Naive thymus-derived CD4-positive, alpha-beta T cell (primary cell): ENCODE measurements around the gene SLC22A17. TPM values are rescaled to one million over a fixed set of nuclear protein-coding genes. Genes with fewer than 3 reads are reported as not detected.

Source experiments
- ATAC-seq: fragments of 150-1000 bp; cut with Tn5 transposase; 2 replicates; pipeline ENCODE4 v1.10.0; 2021; ENCODE audit warnings: mild to moderate bottlenecking, moderate library complexity
- CTCF ChIA-PET: fragments of 350-600 bp; sonication (Branson Sonifier 250); formaldehyde crosslinking; loops from one replicate; lab custom pipeline; 2021; ENCODE audit warnings: antibody characterized with exemption; lab: Charles Lee
- POLR2A ChIA-PET: fragments of 350-600 bp; sonication (Branson Sonifier 250); formaldehyde crosslinking; loops from one replicate; lab custom pipeline; 2021; ENCODE audit warnings: antibody characterized with exemption, inconsistent platforms; lab: Charles Lee
- DNase-seq, 9 donors: peaks; one replicate each; pipeline versions ENCODE4 v3.0.0 to v3.0.0-alpha.2; 2020 to 2022; ENCODE audit warnings: mixed read lengths in 1 of 9
- H3K27ac ChIP-seq: one replicate; pipeline ENCODE4 v1.7.0; 2013; ENCODE audit warnings: mild to moderate bottlenecking, low read depth, low read length, moderate library complexity
- H3K27me3 ChIP-seq, 2 donors: one replicate each; pipeline ENCODE4 v1.7.0; 2013; ENCODE audit warnings: low read length in 2 of 2, mild to moderate bottlenecking in 2 of 2, moderate library complexity in 2 of 2; ENCODE audit not compliant: control insufficient read depth in 2 of 2, insufficient read depth in 2 of 2
- H3K36me3 ChIP-seq, 3 experiments: 1 replicate in 2 of 3; 2 replicates in 1 of 3; pipeline ENCODE4 v1.7.0; 2013; ENCODE audit warnings: low read length in 3 of 3, mild to moderate bottlenecking in 3 of 3, moderate library complexity in 1 of 3; ENCODE audit not compliant: insufficient read depth in 3 of 3, control insufficient read depth in 2 of 3
- H3K4me1 ChIP-seq, 2 donors: one replicate each; pipeline ENCODE4 v1.7.0; 2013; ENCODE audit warnings: low read length in 2 of 2, mild to moderate bottlenecking in 2 of 2, moderate library complexity in 1 of 2; ENCODE audit not compliant: control insufficient read depth in 2 of 2, insufficient read depth in 2 of 2
- H3K4me3 ChIP-seq: 2 replicates; pipeline ENCODE4 v1.7.0; 2013; ENCODE audit warnings: mild to moderate bottlenecking, low read length
- H3K9me3 ChIP-seq, 3 experiments: 1 replicate in 2 of 3; 2 replicates in 1 of 3; pipeline ENCODE4 v1.7.0; 2013; ENCODE audit warnings: low read length in 3 of 3; ENCODE audit not compliant: control insufficient read depth in 2 of 3
- H3K27ac Mint-ChIP-seq, 9 donors: one replicate each; pipeline ENCODE4 v1.8.0; 2020 to 2022; ENCODE audit warnings: mixed read lengths in 9 of 9, mild to moderate bottlenecking in 8 of 9, moderate library complexity in 5 of 9, inconsistent platforms in 2 of 9
- H3K27me3 Mint-ChIP-seq, 5 donors: one replicate each; pipeline ENCODE4 v1.8.0; 2021 to 2022; ENCODE audit warnings: mixed read lengths in 5 of 5, mild to moderate bottlenecking in 1 of 5
- H3K36me3 Mint-ChIP-seq, 5 donors: one replicate each; pipeline ENCODE4 v1.8.0; 2020 to 2022; ENCODE audit warnings: mixed read lengths in 5 of 5, mild to moderate bottlenecking in 3 of 5, inconsistent platforms in 1 of 5
- H3K4me1 Mint-ChIP-seq, 7 donors: one replicate each; pipeline ENCODE4 v1.8.0; 2020 to 2022; ENCODE audit warnings: mixed read lengths in 7 of 7, mild to moderate bottlenecking in 3 of 7, inconsistent platforms in 1 of 7
- H3K4me3 Mint-ChIP-seq, 10 donors: one replicate each; pipeline ENCODE4 v1.8.0; 2020 to 2022; ENCODE audit warnings: mild to moderate bottlenecking in 10 of 10, mixed read lengths in 10 of 10, moderate library complexity in 6 of 10, inconsistent platforms in 2 of 10
- H3K9me3 Mint-ChIP-seq, 11 donors: one replicate each; pipeline ENCODE4 v1.8.0; 2020 to 2022; ENCODE audit warnings: mixed read lengths in 11 of 11, mild to moderate bottlenecking in 4 of 11, inconsistent platforms in 1 of 11, moderate library complexity in 1 of 11
- intact Hi-C, 2 donors: fragments of 100-400 bp; cut with micrococcal nuclease; formaldehyde crosslinking; loops; one replicate each; pipeline ENCODE4 v1.15.1; 2023
- microRNA-seq: library from miRNA; unstranded; fragments of <30 nt; microRNA quantifications from one replicate; pipeline ENCODE4 v1.2.0, GENCODE V29; 2022; ENCODE audit warnings: borderline microRNAs expressed
- polyA plus RNA-seq, 2 donors: library from polyadenylated mRNA; unstranded; fragments of 300-500 nt; fragmentation: Illumina TruSeq; gene quantifications; one replicate each; pipeline ENCODE4 v1.2.3, GENCODE V29; 2021
- total RNA-seq, 6 experiments: library from RNA in 5 of 6; stranded (reverse) in 5 of 6; gene quantifications; 1 replicate in 5 of 6; 2 replicates in 1 of 6; pipeline ENCODE4 v1.2.3 and lab custom pipeline; 2021 to 2026

The SLC22A17 gene
- total and polyA plus RNA-seq, 7 experiments from 2014 or later: 1.9 to 30.0 (median 10.8) TPM

DNA sequence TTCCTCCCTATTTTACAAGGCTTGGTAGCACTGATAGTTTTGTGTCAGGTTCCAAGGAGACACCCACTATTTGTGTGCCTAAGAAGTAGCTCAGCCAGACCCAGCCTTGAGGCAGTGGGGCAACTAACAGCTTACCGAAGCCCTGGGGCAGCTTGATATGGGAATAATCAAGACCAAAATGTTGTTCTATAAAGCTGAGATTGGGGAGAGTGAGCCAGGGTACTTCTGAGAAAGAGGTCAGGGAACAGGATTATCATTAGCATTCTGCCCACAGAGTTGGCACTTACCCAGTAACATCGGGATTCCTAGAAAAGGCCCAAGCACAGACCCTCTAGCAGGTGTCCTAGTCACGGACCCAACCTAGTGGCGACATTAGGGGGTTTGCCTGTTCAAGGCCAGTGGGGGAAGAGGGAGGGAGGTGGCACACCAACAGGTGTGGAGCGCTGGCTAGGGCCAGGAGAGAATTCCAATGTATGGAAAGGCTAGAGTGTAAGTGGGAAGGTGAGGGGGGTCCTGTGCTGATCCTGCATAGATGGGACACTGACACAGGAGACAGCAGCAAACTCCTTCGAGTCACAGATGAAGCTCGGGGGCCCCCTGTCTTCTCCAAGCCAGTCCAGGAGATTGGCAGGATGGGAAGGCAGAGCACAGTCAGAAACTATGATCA, 54.9 kb downstream of the SLC22A17 start:
- H3K4me3 ChIP-seq: no peak overlapping the region
- no peaks in the 10 kb centered on the region for H3K9me3 ChIP-seq
- CTCF ChIA-PET: interaction anchor here (0.5 to 2.0 kb wide), 6 partner anchors 8 to 467 kb away, joined by 3 to 7 read pairs (median 4); partner anchors contain the start of gene HOMEZ
- no peaks in the 10 kb centered on the region for H3K27me3 ChIP-seq
- H3K4me1 ChIP-seq: peaks cover 0 to 20% of the 10 kb centered on the region in 2 donors
- Mint-ChIP-seq H3K27me3 (peaks cover 0 to 3% (median 0%) of the 10 kb centered on the region in 5 donors), H3K9me3 (peaks cover 0 to 6% (median 0%) of the 10 kb centered on the region in 11 donors), H3K27ac (peak overlapping the region in 4 of 9 donors; percentile 17 to 76 (median 55)), H3K4me3 (no peak overlapping the region), H3K4me1 (peaks cover 17 to 42% (median 36%) of the 10 kb centered on the region in 7 donors), H3K36me3 (peaks cover 0 to 13% (median 0%) of the 10 kb centered on the region in 5 donors)
- DNase-seq: no peak
- no peak overlapping the region for H3K27ac ChIP-seq
- H3K36me3 ChIP-seq: peaks cover 0 to 17% (median 0%) of the 10 kb centered on the region in 3 experiments
- intact Hi-C loops: no loop called here
- POLR2A ChIA-PET: interaction anchor here (0.6 to 7.2 kb wide), 5 partner anchors 8 to 236 kb away, joined by 3 to 135 read pairs (median 4); partner anchors contain the start of genes HOMEZ and PABPN1
- no peak for ATAC-seq

GRCh38 chr14:23297096-23297495, 55.6 kb downstream of the SLC22A17 start:
- no peaks in the 10 kb centered on the region for H3K27me3 Mint-ChIP-seq
- ChIA-PET CTCF (interaction anchor here (0.8 to 3.4 kb wide), 6 partner anchors 8 to 25 kb away, joined by 4 to 13 read pairs (median 6); partner anchors contain the start of gene HOMEZ), POLR2A (interaction anchor here (0.5 to 3.3 kb wide), 5 partner anchors 8 to 30 kb away, joined by 3 to 18 read pairs (median 5); partner anchors contain the start of genes HOMEZ and PABPN1)
- Histone ChIP-seq H3K27ac (no peak overlapping the region), H3K36me3 (peaks cover 0 to 17% (median 0%) of the 10 kb centered on the region in 3 experiments), H3K4me1 (peaks cover 0 to 20% of the 10 kb centered on the region in 2 donors), H3K4me3 (no peak overlapping the region), H3K27me3 (no peaks in the 10 kb centered on the region), H3K9me3 (no peaks in the 10 kb centered on the region)
- peaks cover 0 to 5% (median 0%) of the 10 kb centered on the region in 11 donors for H3K9me3 Mint-ChIP-seq
- intact Hi-C loops: no loop called here
- peak overlapping the region in 1 of 10 donors; percentile 51 for H3K4me3 Mint-ChIP-seq
- peak overlapping the region in 3 of 9 donors; percentile 60 to 76 (median 71) for H3K27ac Mint-ChIP-seq
- H3K36me3 Mint-ChIP-seq: peaks cover 0 to 11% (median 0%) of the 10 kb centered on the region in 5 donors
- ATAC-seq: no peak
- no peak for DNase-seq
- H3K4me1 Mint-ChIP-seq: peaks cover 17 to 42% (median 34%) of the 10 kb centered on the region in 7 donors

Small RNA genes lying within 50 kb of the gene (microRNA-seq; reads per million reads assigned to microRNA genes)
- gene MIR208A: not detected

Other genes starting within 250 kb of the SLC22A17 start
- gene CIROP, start 247.9 kb downstream of the SLC22A17 start, total RNA-seq: not detected
- gene CIROP, start 247.9 kb downstream of the SLC22A17 start, polyA plus RNA-seq: not detected
- 1 to 10 TPM in 3 of 5 experiments, under 1 TPM in 2; 0.19 to 1.7 (median 1.2) TPM for gene CEBPE, start 233.6 kb downstream of the SLC22A17 start, total RNA-seq
- gene CEBPE, start 233.6 kb downstream of the SLC22A17 start, polyA plus RNA-seq: under 1 TPM; 0.60 to 0.65 TPM
- gene SLC7A8, start 169.2 kb downstream of the SLC22A17 start, total RNA-seq: 1 to 10 TPM in 4 of 5 experiments, under 1 TPM in 1; 0.36 to 7.7 (median 2.5) TPM
- gene SLC7A8, start 169.2 kb downstream of the SLC22A17 start, polyA plus RNA-seq: 1 to 10 TPM; 1.2 to 4.0 TPM
- not detected for gene RNF212B, start 115.0 kb downstream of the SLC22A17 start, total RNA-seq
- not detected for gene RNF212B, start 115.0 kb downstream of the SLC22A17 start, polyA plus RNA-seq
- 10 to 100 TPM in 3 of 5 experiments, 1 to 10 TPM in 2; 5.2 to 20.4 (median 15.5) TPM for gene HOMEZ, start 66.8 kb downstream of the SLC22A17 start, total RNA-seq
- 1 to 10 TPM; 6.9 to 8.6 TPM for gene HOMEZ, start 66.8 kb downstream of the SLC22A17 start, polyA plus RNA-seq
- 100 to 1,000 TPM in 2 of 5 experiments, 10 to 100 TPM in 3; 35.7 to 138 (median 67.0) TPM for gene PPP1R3E, start 50.0 kb downstream of the SLC22A17 start, total RNA-seq
- 1 to 10 TPM; 1.6 to 2.9 TPM for gene PPP1R3E, start 50.0 kb downstream of the SLC22A17 start, polyA plus RNA-seq
- 1 to 10 TPM; 2.8 to 8.0 (median 5.6) TPM for gene BCL2L2, start 46.1 kb downstream of the SLC22A17 start, total RNA-seq
- gene BCL2L2, start 46.1 kb downstream of the SLC22A17 start, polyA plus RNA-seq: not detected
- gene PABPN1, start 31.4 kb downstream of the SLC22A17 start, total RNA-seq: 100 to 1,000 TPM; 176 to 213 (median 196) TPM
- 10 to 100 TPM; 57.5 to 94.5 TPM for gene PABPN1, start 31.4 kb downstream of the SLC22A17 start, polyA plus RNA-seq
- not detected for gene EFS, start 12.3 kb upstream of the SLC22A17 start, total RNA-seq
- gene EFS, start 12.3 kb upstream of the SLC22A17 start, polyA plus RNA-seq: not detected
- not detected for gene IL25, start 19.9 kb upstream of the SLC22A17 start, total RNA-seq
- gene IL25, start 19.9 kb upstream of the SLC22A17 start, polyA plus RNA-seq: not detected
- gene CMTM5, start 24.2 kb upstream of the SLC22A17 start, total RNA-seq: not detected
- not detected for gene CMTM5, start 24.2 kb upstream of the SLC22A17 start, polyA plus RNA-seq
- gene MYH6, start 55.4 kb upstream of the SLC22A17 start, total RNA-seq: under 1 TPM in 1 of 5 experiments, not detected in 4; 0.27 TPM
- not detected for gene MYH6, start 55.4 kb upstream of the SLC22A17 start, polyA plus RNA-seq
- not detected for gene MYH7, start 82.8 kb upstream of the SLC22A17 start, total RNA-seq
- gene MYH7, start 82.8 kb upstream of the SLC22A17 start, polyA plus RNA-seq: not detected
- 100 to 1,000 TPM in 1 of 5 experiments, 10 to 100 TPM in 4; 52.9 to 152 (median 74.0) TPM for gene NGDN, start 116.8 kb upstream of the SLC22A17 start, total RNA-seq
- gene NGDN, start 116.8 kb upstream of the SLC22A17 start, polyA plus RNA-seq: 100 to 1,000 TPM; 101 to 112 TPM
- gene ZFHX2, start 198.9 kb upstream of the SLC22A17 start, total RNA-seq: 1 to 10 TPM in 1 of 5 experiments, under 1 TPM in 4; 0.45 to 2.6 (median 0.49) TPM
- not detected for gene ZFHX2, start 198.9 kb upstream of the SLC22A17 start, polyA plus RNA-seq
- 10 to 100 TPM; 16.4 to 26.7 (median 19.2) TPM for gene THTPA, start 203.4 kb upstream of the SLC22A17 start, total RNA-seq
- gene THTPA, start 203.4 kb upstream of the SLC22A17 start, polyA plus RNA-seq: 10 to 100 TPM; 17.9 to 18.1 TPM
- gene AP1G2, start 214.9 kb upstream of the SLC22A17 start, total RNA-seq: 100 to 1,000 TPM; 266 to 548 (median 293) TPM
- gene AP1G2, start 214.9 kb upstream of the SLC22A17 start, polyA plus RNA-seq: 100 to 1,000 TPM in 1 of 2 donors, 10 to 100 TPM in 1; 66.4 to 113 TPM
- 1 to 10 TPM in 1 of 5 experiments, under 1 TPM in 1, not detected in 3; 0.16 to 1.2 TPM for gene JPH4, start 225.9 kb upstream of the SLC22A17 start, total RNA-seq
- gene JPH4, start 225.9 kb upstream of the SLC22A17 start, polyA plus RNA-seq: under 1 TPM in 1 of 2 donors, not detected in 1; 0.13 TPM